Kidney tubule cell (primary cell): ENCODE data around the gene TCEAL9.
A peak's percentile ranks its signal among the peaks of the same experiment; 100 is the strongest.
"Not testable (repeated sequence)": the region's sequence is repeated elsewhere in the genome, so short reads cannot be mapped to it uniquely, and the experiment has no call there.

Source experiments
- DNase-seq: peaks from one replicate; pipeline ENCODE4 v3.0.0-alpha.2; 2018; ENCODE audit warnings: low spot score

The TCEAL9 gene, protein sequence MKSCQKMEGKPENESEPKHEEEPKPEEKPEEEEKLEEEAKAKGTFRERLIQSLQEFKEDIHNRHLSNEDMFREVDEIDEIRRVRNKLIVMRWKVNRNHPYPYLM

DNA sequence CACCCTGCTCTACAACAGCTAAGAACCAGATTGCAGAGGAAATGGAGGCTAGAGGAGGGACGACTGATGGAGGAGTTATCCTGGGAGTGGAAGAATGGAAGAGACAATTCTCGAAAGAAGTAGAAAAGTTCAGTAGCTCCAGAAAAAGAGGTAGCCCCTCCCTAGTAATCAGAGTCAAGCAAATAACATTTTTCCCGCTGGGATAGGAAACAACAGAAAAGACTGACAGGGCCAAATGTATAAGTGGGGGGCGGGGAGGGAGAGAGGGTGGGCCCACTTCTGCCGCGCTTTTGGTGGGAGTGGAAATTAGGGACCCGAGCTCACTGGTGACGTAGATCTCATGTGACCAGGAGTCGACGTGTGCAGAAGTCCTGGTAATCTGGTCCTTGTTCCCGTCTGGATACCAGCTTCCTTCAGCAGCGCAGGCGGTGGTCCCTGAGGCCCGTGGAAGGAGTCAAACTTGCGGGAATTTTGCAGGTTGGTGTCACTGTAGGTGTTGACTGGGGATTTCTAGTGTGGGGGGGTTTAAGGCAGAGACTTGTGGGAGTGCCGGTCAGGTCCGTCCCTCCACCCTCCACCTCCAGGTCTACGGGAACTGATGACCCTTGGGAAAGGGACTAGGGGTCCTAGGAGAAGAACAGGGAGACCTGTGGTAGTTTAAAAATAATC is at the start of gene TCEAL9:
TSS of gene TCEAL9 (plus strand) at position 377 of the 669 bp plus-strand sequence. CDS start 1,179 bp downstream, outside the sequence.
- DNase-seq, result peak; percentile 59

- no peak for DNase-seq
Measured at GRCh38 chrX:103309860-103310554, 46.3 kb upstream of the TCEAL9 start.

GRCh38 chrX:103310555-103311398 is 45.5 kb upstream of the TCEAL9 start, which contains the start of gene BEX2:
BEX2 (minus strand) TSS chrX:103310990; CDS start chrX:103309976, 1,014 bp downstream.
- DNase-seq, result peak; percentile 72

DNA sequence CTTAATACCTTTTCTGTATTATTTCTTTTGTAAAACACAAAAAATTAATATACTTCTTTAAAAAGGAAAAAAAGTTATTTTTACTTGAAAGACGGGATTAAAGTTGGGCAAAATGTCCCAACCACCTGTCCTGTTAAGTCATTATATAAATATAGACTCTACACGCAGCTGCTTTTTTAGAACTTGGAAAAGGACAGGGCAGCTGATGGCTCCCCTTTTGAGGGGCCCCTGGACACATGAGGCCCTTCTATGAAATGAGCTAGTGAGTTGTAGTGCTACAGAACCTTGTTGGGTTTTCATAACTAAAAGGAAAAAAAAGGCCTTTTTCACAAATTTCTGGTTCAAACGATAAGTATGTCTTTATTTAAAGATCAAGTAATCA is 44.9 kb upstream of the TCEAL9 start:
- DNase-seq, result no peak

DNA sequence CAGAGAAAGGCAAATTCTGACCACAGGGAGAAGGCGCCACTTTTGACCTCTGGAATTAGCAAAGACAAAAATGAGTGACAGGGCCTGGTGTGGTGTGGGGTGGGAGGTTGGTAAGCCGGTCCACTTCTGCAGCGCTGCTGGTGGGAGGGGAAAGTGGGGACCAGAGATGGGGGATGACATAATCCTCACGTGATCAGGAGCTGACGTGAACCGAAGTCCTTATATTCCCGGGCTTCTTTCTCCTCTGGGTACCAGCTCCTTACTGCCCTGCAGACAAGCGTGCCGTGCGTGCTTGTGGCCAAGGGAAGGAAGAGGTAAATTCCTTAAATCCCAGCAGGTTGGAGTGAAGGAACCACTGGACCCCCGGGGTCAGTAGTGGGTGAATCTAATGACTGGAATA is 26.3 kb upstream of the TCEAL9 start, which contains the start of gene TCEAL7:
TSS of gene TCEAL7 (plus strand) at position 249 of the 400 bp plus-strand sequence. CDS start 1,165 bp downstream, outside the sequence.
- peak; percentile 7 for DNase-seq

- DNase-seq, result no peak
Measured at GRCh38 chrX:103330681-103331288, 25.5 kb upstream of the TCEAL9 start.

DNA sequence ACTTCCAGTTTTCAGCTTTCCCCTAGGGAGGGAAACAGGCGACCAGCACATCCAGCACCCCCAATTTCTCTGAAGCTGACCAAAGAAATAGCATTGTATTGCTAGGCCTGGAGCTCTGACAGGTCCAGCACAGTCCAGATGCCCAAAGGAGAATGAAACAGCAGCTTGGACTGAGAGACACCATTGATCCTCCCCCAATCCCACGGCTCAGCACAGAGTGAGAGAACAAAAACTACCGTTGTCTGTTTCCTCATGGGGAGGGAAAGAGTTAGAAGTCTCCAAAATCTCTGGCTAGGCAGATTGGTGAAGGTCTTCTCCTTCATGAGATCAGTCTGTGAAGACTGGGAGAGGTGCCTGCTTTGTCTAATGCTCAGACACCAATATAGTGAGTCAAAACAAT is 17.6 kb upstream of the TCEAL9 start:
- no peak for DNase-seq

DNA sequence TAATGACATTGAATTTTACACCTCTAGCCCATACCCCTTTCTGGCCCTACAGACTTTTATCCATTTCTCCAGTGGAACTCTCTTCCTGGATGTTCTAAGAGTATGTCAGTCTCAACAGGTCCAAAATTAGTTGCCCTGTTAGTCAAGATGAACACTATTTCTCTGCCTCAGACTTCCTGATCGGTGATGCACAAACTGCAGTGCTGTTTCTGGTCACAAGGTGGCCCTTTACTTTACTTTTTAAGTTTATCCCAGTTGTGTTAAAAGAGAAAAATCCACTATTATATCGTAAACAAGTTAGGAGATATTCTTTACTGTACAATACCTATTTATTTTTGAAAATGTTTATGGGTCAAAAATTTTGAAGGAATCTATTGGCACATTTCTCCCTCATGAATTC is 13.2 kb upstream of the TCEAL9 start:
- peak; percentile 54 for DNase-seq

- no peak for DNase-seq
Measured at GRCh38 chrX:103344606-103345005, 11.7 kb upstream of the TCEAL9 start.

DNA sequence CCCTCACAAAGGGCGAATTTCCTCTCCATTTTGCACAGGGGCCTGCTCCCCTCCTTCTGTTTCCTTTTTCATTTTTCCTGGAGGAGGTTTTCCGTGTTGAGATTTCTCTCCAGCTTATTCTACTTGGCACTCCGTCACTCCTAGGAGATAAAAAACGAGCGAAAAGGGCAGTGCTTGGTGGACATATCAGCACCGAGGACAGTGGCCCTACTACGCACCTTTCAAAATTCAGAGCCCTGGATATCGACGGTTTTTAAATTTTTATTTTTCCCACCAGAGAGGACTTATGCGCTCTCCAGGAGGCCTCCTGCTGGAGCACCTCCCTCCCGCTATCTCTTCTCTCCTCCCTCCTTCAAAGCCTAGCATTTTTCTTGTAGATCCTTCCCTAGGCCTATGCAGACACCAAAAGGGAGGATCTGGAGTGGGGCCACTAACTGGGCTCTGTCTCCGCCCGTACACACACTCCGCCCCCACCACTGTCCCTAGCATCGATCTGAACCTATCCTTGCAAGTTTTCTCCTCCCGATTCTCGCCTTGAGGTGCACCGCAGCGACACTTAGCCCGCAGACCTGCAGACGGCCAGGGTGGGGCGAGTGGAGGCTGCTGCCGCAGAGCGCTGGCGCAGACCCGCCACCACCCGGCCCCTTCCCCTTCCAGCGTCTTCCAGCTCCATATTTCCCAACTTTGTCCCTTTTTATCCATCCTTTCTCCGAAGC is 8.5 kb upstream of the TCEAL9 start:
- no peak for DNase-seq

GRCh38 chrX:103356858-103357257 is 552 bp downstream of the TCEAL9 start:
- DNase-seq, result no peak

DNA sequence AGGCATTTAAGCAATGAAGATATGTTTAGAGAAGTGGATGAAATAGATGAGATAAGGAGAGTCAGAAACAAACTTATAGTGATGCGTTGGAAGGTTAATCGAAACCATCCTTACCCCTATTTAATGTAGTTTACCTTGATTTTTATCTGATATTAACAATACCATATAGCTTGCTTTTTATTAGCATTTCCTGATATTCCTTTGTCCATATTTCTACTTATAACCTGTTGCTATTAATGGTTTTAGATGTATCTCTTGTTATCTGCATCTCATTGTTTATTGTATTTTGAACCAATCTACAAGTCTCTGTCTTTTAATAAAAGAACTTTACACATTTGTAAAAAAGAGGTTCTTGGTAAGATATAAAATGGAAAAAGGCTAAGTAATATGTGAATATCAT is 1.6 kb downstream of the TCEAL9 start:
- no peak for DNase-seq

GRCh38 chrX:103359605-103360004 is 3.3 kb downstream of the TCEAL9 start:
- not testable (repeated sequence) for DNase-seq

- no peak for DNase-seq
Measured at GRCh38 chrX:103360092-103360491, 3.8 kb downstream of the TCEAL9 start.

DNA sequence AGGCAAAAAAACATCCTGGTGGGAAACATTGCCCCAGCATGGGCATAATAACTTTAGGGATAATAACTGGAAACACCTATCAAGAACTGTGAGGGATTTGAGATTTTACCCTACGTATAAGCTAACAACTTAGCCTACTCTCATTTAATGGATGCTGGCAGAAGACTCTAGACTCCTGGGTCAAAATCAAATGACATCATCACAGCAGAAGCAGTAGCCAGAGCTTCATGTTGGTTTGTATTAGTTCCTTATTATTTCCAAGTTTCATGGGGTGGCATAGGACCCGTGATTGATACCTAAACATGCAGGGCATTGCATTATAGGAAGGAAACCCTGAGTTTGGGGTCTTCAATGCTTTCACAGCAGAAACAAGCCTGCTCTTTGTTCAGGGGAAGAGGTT is 4.6 kb downstream of the TCEAL9 start:
- DNase-seq, result no peak

DNA sequence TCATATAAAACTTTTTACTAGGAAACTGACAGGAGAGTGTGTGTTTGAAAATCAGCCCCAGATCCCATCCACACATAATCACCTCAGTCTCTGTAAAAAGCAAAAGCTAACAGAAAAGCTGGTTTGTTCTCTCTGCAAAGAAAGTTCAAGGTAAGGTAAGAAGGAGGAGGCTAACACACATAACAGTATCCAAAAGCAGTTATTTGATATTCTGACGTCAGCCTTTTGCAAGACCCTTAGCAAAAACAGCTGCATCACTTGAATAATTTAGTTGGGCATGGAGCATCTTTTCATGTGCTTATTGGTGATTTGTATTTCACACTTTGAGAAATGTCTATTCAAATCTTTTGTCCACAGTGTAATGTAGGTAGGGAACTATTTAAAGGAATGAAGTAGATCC is 5.5 kb downstream of the TCEAL9 start:
- no peak for DNase-seq

DNA sequence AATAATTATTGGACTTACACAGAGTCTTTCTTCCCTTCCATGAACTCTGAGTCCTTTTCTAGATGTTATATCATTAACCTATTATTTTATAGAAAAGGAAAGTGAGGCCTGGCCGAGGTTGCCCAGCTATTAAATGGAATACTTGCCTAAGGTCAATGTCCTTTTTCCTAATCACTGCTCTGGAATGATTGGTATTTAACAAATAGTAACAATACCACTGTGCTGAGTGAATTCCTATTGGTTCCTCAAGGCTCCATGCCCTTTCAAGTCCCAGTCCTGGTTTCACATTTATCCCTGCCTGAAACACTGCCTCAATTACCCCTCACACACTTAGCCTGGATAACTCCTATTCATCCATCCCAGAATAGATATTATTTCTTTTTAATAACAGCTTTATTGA is 6.2 kb downstream of the TCEAL9 start:
- DNase-seq, result peak; percentile 76

- DNase-seq, result no peak
Measured at GRCh38 chrX:103363046-103363445, 6.7 kb downstream of the TCEAL9 start.

GRCh38 chrX:103367502-103367901 is 11.2 kb downstream of the TCEAL9 start:
- no peak for DNase-seq

DNA sequence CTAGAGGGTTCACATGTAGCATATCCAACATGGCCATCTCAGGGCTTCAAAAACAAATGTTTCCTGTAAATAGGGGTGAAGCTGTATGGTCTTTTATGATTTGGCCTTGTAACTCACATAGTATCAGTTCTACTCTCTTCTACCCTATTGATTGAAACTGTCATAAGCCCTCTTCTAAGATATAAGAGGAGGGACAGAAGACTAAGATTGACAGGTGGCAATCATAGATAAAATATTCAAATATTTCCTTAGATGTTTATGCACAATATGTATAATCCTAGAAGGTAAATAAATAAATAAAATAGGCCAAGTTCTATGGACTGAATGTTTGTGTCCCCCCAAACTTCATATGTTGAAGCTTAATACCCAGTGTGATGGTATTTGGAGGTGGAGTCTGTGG is 13.2 kb downstream of the TCEAL9 start:
- no peak for DNase-seq

GRCh38 chrX:103372886-103373285 is 16.6 kb downstream of the TCEAL9 start:
- no peak for DNase-seq
